HepG2 (cell line): ENCODE data around the gene HSD11B2. TPM values are rescaled to one million over a fixed set of nuclear protein-coding genes. Genes with fewer than 3 reads are reported as not detected.
A peak's percentile ranks its signal among the peaks of the same experiment; 100 is the strongest.

ENCODE experiments used
- AGO2 ChIP-seq: fragments of 200-400 bp; formaldehyde crosslinking; optimal IDR thresholded peaks from 2 replicates; pipeline ENCODE3; 2017; ENCODE audit warnings: mild to moderate bottlenecking, low read depth, low read length, moderate library complexity
- ATF7-NPFF ChIP-seq: sonication (generic); formaldehyde crosslinking; IDR thresholded peaks from 2 replicates; pipeline ENCODE4 v1.8.1; 2023; ENCODE audit warnings: mild to moderate bottlenecking, low read depth, missing genetic modification reagents, moderate library complexity
- DPF2 ChIP-seq: sonication (generic); formaldehyde crosslinking; IDR thresholded peaks from 2 replicates; pipeline ENCODE4 v1.4.0; 2020; ENCODE audit warnings: mild to moderate bottlenecking, low read depth, missing genetic modification reagents, borderline replicate concordance
- GABPA ChIP-seq, 2 experiments: IDR thresholded peaks; 2 replicates each; pipeline ENCODE4 v1.6.1; 2011 to 2016; ENCODE audit warnings: low read depth in 2 of 2, low read length in 1 of 2, missing biosample characterization in 1 of 2, missing genetic modification characterization in 1 of 2
- KLF11 ChIP-seq: IDR thresholded peaks from 2 replicates; pipeline ENCODE4 v1.6.1; 2016; ENCODE audit warnings: missing compliant biosample characterization
- MAZ ChIP-seq, 2 experiments: sonication (generic) in 1 of 2; formaldehyde crosslinking in 1 of 2; IDR thresholded peaks; 2 replicates each; pipeline versions ENCODE4 v1.5.0 to v1.6.1; 2012 to 2020; ENCODE audit warnings: low read depth in 2 of 2, mild to moderate bottlenecking in 2 of 2, borderline replicate concordance in 1 of 2, improper control_type of control experiment in 1 of 2, low read length in 1 of 2, missing genetic modification reagents in 1 of 2, moderate library complexity in 1 of 2
- MED13 ChIP-seq: sonication (generic); formaldehyde crosslinking; IDR thresholded peaks from 2 replicates; pipeline ENCODE4 v1.5.0; 2020; ENCODE audit warnings: missing genetic modification reagents
- MXD4 ChIP-seq: IDR thresholded peaks from 2 replicates; pipeline ENCODE4 v1.6.1; 2016; ENCODE audit warnings: mild to moderate bottlenecking, missing biosample characterization, missing genetic modification reagents
- NFKB2 ChIP-seq: sonication (generic); formaldehyde crosslinking; IDR thresholded peaks from 2 replicates; pipeline ENCODE4 v1.4.0; 2020; ENCODE audit warnings: missing genetic modification reagents, borderline replicate concordance
- NR0B2 ChIP-seq: sonication (generic); formaldehyde crosslinking; IDR thresholded peaks from 2 replicates; pipeline ENCODE4 v1.4.0; 2020; ENCODE audit warnings: mild to moderate bottlenecking, missing genetic modification reagents
- PHF5A ChIP-seq: IDR thresholded peaks from one replicate; pipeline ENCODE4 v1.6.1; 2018; ENCODE audit warnings: low read depth, missing genetic modification reagents; ENCODE audit not compliant: unreplicated experiment
- RFX3 ChIP-seq: IDR thresholded peaks from 2 replicates; pipeline ENCODE4 v1.6.1; 2016; ENCODE audit warnings: missing biosample characterization, missing genetic modification reagents
- SKI ChIP-seq: fragments of 450-650 bp; IDR thresholded peaks from one replicate; pipeline ENCODE4 v1.6.1; 2018; ENCODE audit warnings: mild to moderate bottlenecking; ENCODE audit not compliant: partially characterized antibody
- SMC3 ChIP-seq: IDR thresholded peaks from 2 replicates; pipeline ENCODE4 v1.6.1; 2011; ENCODE audit warnings: low read length, improper control_type of control experiment
- THAP11 ChIP-seq: IDR thresholded peaks from 2 replicates; pipeline ENCODE4 v1.6.1; 2016; ENCODE audit warnings: missing biosample characterization, missing genetic modification reagents
- YY1 ChIP-seq: IDR thresholded peaks from 2 replicates; pipeline ENCODE4 v1.6.1; 2011; ENCODE audit warnings: low read length, low read depth, moderate library complexity, mild to moderate bottlenecking; ENCODE audit not compliant: insufficient read depth, insufficient replicate concordance
- ZBTB3 ChIP-seq: sonication (generic); formaldehyde crosslinking; IDR thresholded peaks from 2 replicates; pipeline ENCODE4 v1.4.0; 2020; ENCODE audit warnings: low read depth, mild to moderate bottlenecking, moderate library complexity, missing genetic modification reagents, borderline replicate concordance
- ZBTB39 ChIP-seq: sonication (generic); formaldehyde crosslinking; IDR thresholded peaks from 2 replicates; pipeline ENCODE4 v1.5.0; 2020; ENCODE audit warnings: missing genetic modification reagents
- ZFP41 ChIP-seq: sonication (generic); formaldehyde crosslinking; IDR thresholded peaks from 2 replicates; pipeline ENCODE4 v1.4.0; 2020; ENCODE audit warnings: mild to moderate bottlenecking, missing genetic modification reagents, borderline replicate concordance
- ZFX ChIP-seq: sonication (generic); formaldehyde crosslinking; IDR thresholded peaks from 2 replicates; pipeline ENCODE4 v1.4.0; 2020; ENCODE audit warnings: mild to moderate bottlenecking, low read depth, missing genetic modification reagents, moderate library complexity
- ZNF296 ChIP-seq: sonication (generic); formaldehyde crosslinking; conservative IDR thresholded peaks from 2 replicates; pipeline ENCODE4 v1.5.0; 2020; ENCODE audit warnings: mild to moderate bottlenecking, missing genetic modification reagents
- ZNF619 ChIP-seq: sonication (generic); formaldehyde crosslinking; IDR thresholded peaks from 2 replicates; pipeline ENCODE4 v1.4.0; 2020; ENCODE audit warnings: mild to moderate bottlenecking, missing genetic modification reagents
- ZNF776 ChIP-seq: sonication (generic); formaldehyde crosslinking; IDR thresholded peaks from 2 replicates; pipeline ENCODE4 v1.4.0; 2020; ENCODE audit warnings: mild to moderate bottlenecking, missing genetic modification reagents
- polyA plus RNA-seq, 8 experiments: library from polyadenylated mRNA; depleted of rRNA in 3 of 8; stranded (reverse) in 7 of 8; unstranded in 1 of 8; fragments of >200 nt; fragmentation: Illumina TruSeq in 4 of 8; extraction: Trizol in 4 of 8; gene quantifications; 2 replicates each; pipeline versions ENCODE4 v1.2.1 to v1.2.3, GENCODE V29; 2011 to 2016; ENCODE audit warnings: low read depth in 4 of 8, missing spikeins in 1 of 8, mixed read lengths in 1 of 8; ENCODE audit not compliant: insufficient read depth in 1 of 8
- total RNA-seq, 5 experiments: library from RNA; depleted of rRNA; stranded (reverse); fragments of >200 nt; fragmentation: Illumina TruSeq; extraction: Trizol; gene quantifications; 2 replicates each; pipeline ENCODE4 v1.2.3, GENCODE V29; 2016; ENCODE audit warnings: low read depth in 1 of 5
- TF ChIP-seq, protein P1 (sequence below): sonication (generic); formaldehyde crosslinking; IDR thresholded peaks from 2 replicates; pipeline ENCODE4 v1.5.0; 2020; ENCODE audit warnings: missing genetic modification reagents, mild to moderate bottlenecking, borderline replicate concordance
- TF ChIP-seq, protein P2 (sequence below): fragments of 450-650 bp; IDR thresholded peaks from 2 replicates; pipeline ENCODE4 v1.6.1; 2017

HSD11B2 gene
- total and polyA plus RNA-seq, 2 of the 13 experiments (the other 11 are each of a cell fraction or from before 2014, with no cell fraction given) = 8.9 to 13.6 TPM

DNA sequence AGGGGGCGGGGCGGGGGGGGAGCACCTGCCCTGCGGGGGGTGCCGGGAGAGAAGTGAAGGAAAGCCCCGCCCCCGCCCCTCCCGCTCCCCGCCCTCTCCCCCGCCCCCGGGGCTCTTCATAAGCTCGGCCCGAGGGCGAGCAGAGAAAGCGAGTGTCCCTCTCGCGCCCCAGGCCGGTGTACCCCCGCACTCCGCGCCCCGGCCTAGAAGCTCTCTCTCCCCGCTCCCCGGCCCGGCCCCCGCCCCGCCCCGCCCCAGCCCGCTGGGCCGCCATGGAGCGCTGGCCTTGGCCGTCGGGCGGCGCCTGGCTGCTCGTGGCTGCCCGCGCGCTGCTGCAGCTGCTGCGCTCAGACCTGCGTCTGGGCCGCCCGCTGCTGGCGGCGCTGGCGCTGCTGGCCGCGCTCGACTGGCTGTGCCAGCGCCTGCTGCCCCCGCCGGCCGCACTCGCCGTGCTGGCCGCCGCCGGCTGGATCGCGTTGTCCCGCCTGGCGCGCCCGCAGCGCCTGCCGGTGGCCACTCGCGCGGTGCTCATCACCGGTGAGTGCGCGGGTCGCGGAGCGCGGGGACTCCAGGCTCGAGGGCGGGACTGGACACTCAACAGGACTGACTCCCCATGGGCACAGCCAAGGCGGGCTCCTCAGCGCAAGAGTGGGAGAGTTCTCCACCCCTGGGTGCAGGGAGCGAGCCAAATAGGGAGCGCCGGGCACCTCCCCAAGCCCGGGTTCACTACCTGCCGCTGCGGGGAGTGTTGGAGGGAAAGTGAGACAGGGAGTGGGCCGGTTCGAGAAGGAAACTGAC is at the start of gene HSD11B2 (continued):
- TF ChIP-seq ZBTB39 (0 out of 2 replicates have a peak, but pooled peaks have one; percentile 24), SMC3 (no peak), GABPA (IDR thresholded peaks at IDR 0.05; ENCODE audit: low read depth, low read length) (no peak), GABPA (CRISPR knock-in tag; IDR thresholded peaks at IDR 0.05; ENCODE audit: low read depth) (no peak), NR0B2 (CRISPR knock-in tag) (no peak), SKI (peak; percentile 90), ZNF296 (CRISPR knock-in tag) (0 out of 2 replicates have a peak, but pooled peaks have one; percentile 35), ZNF776 (CRISPR knock-in tag) (0 out of 2 replicates have a peak, but pooled peaks have one; percentile 27), THAP11 (CRISPR knock-in tag) (0 out of 2 replicates have a peak, but pooled peaks have one; percentile 6), ZFP41 (CRISPR knock-in tag) (no peak), NFKB2 (CRISPR knock-in tag) (peak; percentile 80; the same call in 1 of the 2 replicates), MED13 (CRISPR knock-in tag) (peak; percentile 30), ZFX (CRISPR knock-in tag) (peak; percentile 62; the same call in 1 of the 2 replicates), MXD4 (no peak), ATF7-NPFF (CRISPR knock-in tag) (0 out of 2 replicates have a peak, but pooled peaks have one; percentile 39), KLF11 (CRISPR knock-in tag) (no peak), MAZ (IDR thresholded peaks at IDR 0.05; ENCODE audit: borderline replicate concordance, low read depth, low read length) (peak; percentile 21; the same call in 1 of the 2 replicates), MAZ (CRISPR knock-in tag; IDR thresholded peaks at IDR 0.05; ENCODE audit: low read depth) (no peak), ZNF619 (CRISPR knock-in tag) (0 out of 2 replicates have a peak, but pooled peaks have one; percentile 40), DPF2 (CRISPR knock-in tag) (no peak), PHF5A (CRISPR knock-in tag) (no peak), YY1 (peak; percentile 81), RFX3 (no peak), AGO2 (peak; percentile 76), ZBTB3 (CRISPR knock-in tag) (no peak)
- TF ChIP-seq, protein P1, sequence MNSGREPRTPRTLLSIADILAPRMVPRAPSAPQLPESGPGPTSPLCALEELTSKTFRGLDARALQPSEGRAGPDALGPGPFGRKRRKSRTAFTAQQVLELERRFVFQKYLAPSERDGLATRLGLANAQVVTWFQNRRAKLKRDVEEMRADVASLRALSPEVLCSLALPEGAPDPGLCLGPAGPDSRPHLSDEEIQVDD (CRISPR knock-in tag) = 0 out of 2 replicates have a peak, but pooled peaks have one; percentile 39
- TF ChIP-seq, protein P2, sequence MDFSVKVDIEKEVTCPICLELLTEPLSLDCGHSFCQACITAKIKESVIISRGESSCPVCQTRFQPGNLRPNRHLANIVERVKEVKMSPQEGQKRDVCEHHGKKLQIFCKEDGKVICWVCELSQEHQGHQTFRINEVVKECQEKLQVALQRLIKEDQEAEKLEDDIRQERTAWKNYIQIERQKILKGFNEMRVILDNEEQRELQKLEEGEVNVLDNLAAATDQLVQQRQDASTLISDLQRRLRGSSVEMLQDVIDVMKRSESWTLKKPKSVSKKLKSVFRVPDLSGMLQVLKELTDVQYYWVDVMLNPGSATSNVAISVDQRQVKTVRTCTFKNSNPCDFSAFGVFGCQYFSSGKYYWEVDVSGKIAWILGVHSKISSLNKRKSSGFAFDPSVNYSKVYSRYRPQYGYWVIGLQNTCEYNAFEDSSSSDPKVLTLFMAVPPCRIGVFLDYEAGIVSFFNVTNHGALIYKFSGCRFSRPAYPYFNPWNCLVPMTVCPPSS = no peak
